ENCODE measurements around the gene TAS1R2.
"Not testable (repeated sequence)": the region's sequence is repeated elsewhere in the genome, so short reads cannot be mapped to it uniquely, and the experiment has no call there.

TAS1R2 gene

GRCh38 chr1:18868801-18869424 is 9.5 kb upstream of the TAS1R2 start:
- DNase-seq (ENCODE audit: low read depth), result no peak

- no peak for DNase-seq (ENCODE audit: low read depth)
Measured at GRCh38 chr1:18868354-18868753, 8.9 kb upstream of the TAS1R2 start.

GRCh38 chr1:18866846-18867245 is 7.4 kb upstream of the TAS1R2 start:
- DNase-seq (ENCODE audit: low read depth), result no peak

GRCh38 chr1:18866314-18866713 is 6.9 kb upstream of the TAS1R2 start:
- no peak for DNase-seq (ENCODE audit: low read depth)

- no peak for DNase-seq (ENCODE audit: low read depth)
Measured at GRCh38 chr1:18865176-18865575, 5.7 kb upstream of the TAS1R2 start.

- no peak for DNase-seq (ENCODE audit: low read depth)
Measured at GRCh38 chr1:18861590-18861989, 2.1 kb upstream of the TAS1R2 start.

GRCh38 chr1:18861082-18861481 is 1.6 kb upstream of the TAS1R2 start:
- DNase-seq (ENCODE audit: low read depth), result no peak

- DNase-seq (ENCODE audit: low read depth), result no peak
Measured at GRCh38 chr1:18858070-18858688, 1.3 kb downstream of the TAS1R2 start.

- DNase-seq (ENCODE audit: low read depth), result no peak
Measured at GRCh38 chr1:18856435-18856834, 3.0 kb downstream of the TAS1R2 start.

GRCh38 chr1:18855573-18855972 is 3.9 kb downstream of the TAS1R2 start:
- DNase-seq (ENCODE audit: low read depth), result no peak

- no peak for DNase-seq (ENCODE audit: low read depth)
Measured at GRCh38 chr1:18854331-18855025, 5.0 kb downstream of the TAS1R2 start.

GRCh38 chr1:18852501-18852900 is 7.0 kb downstream of the TAS1R2 start:
- DNase-seq (ENCODE audit: low read depth), result no peak

- no peak for DNase-seq (ENCODE audit: low read depth)
Measured at GRCh38 chr1:18849261-18849711, 10.2 kb downstream of the TAS1R2 start.

- DNase-seq (ENCODE audit: low read depth), result not testable (repeated sequence)
Measured at GRCh38 chr1:18847723-18848122, 11.7 kb downstream of the TAS1R2 start.

GRCh38 chr1:18840145-18840544 is 19.3 kb downstream of the TAS1R2 start:
- no peak for DNase-seq (ENCODE audit: low read depth)

- DNase-seq (ENCODE audit: low read depth), result no peak
Measured at GRCh38 chr1:18836654-18837053, 22.8 kb downstream of the TAS1R2 start.

GRCh38 chr1:18832319-18832718 is 27.1 kb downstream of the TAS1R2 start:
- DNase-seq (ENCODE audit: low read depth), result not testable (repeated sequence)

GRCh38 chr1:18831656-18832055 is 27.8 kb downstream of the TAS1R2 start:
- DNase-seq (ENCODE audit: low read depth), result no peak

- DNase-seq (ENCODE audit: low read depth), result no peak
Measured at GRCh38 chr1:18830596-18830995, 28.9 kb downstream of the TAS1R2 start.

GRCh38 chr1:18829671-18830070 is 29.8 kb downstream of the TAS1R2 start:
- no peak for DNase-seq (ENCODE audit: low read depth)

GRCh38 chr1:18828224-18828623 is 31.2 kb downstream of the TAS1R2 start:
- DNase-seq (ENCODE audit: low read depth), result no peak

GRCh38 chr1:18823438-18823837 is 36.0 kb downstream of the TAS1R2 start:
- no peak for DNase-seq (ENCODE audit: low read depth)
